GM19324 (cell line): ENCODE results near the gene KRTAP10-12.

ENCODE experiments used
- ATAC-seq: cut with Tn5 transposase; IDR thresholded peaks from one replicate; pipeline ENCODE4 v1.9.1; 2021; ENCODE audit warnings: mild to moderate bottlenecking, moderate library complexity; ENCODE audit not compliant: unreplicated experiment, low FRiP score

Gene KRTAP10-12

DNA sequence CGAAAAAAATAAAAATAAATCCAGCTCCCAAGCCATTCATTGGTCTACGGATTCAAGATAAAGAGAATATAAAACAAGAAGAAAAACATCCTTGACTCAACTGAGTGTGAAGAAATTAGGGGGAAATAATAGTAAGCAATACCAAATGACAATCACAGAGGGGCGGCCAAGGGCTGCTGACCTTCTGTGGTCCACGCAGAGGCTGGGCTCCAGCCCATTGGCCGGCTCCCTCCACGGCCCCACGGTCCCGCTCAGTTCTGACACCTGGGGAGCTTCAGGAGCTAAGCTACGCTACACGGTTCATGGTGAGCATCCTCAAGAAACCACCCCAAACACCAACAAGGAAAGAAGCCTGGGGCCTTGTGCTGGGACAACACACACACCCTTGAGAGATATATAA lies 400 bp upstream of the KRTAP10-12 start:
- no peak for ATAC-seq

DNA sequence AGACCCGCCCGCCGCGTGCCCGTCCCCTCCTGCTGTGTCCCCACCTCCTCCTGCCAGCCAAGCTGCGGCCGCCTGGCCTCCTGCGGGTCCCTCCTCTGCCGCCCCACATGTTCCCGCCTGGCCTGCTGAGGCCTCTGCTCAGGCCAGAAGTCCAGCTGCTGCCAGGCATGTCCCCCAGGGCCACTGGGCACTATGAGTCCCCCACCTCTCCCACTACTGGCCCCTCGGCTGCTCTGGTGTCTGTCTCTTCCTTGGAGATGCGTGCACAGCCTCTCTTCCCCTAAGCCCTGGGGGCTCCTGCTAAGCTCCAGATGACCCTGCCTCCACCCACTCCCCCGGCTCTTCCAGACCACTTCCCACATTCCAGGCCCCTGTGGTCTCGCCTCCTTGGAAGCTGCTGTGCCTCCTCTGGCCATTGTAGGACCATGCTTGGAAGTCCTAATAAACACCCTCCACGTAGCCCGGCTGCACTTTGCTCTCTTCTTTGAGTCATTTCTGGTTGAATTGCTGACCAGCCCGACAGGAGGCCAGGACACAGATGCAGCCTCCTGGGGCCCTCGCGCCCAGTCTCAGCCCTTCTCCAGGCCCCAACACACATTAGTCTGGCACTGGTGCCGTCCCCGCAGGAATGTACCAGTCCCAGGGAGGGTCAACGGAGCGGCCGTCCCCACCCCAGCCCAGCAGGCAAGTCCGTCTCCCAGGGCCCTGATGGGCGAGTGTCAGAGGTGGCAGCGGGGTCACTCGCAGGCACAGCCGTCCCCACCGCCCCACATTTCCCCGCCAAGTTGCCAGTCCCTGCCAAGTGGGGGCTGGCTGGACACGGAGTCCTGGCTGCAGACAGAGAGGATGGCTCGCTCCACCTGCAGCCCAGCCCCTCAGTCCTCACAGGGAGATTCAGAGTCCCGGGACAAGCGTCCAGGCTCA lies 1.1 kb downstream of the KRTAP10-12 start:
- no peak for ATAC-seq

DNA sequence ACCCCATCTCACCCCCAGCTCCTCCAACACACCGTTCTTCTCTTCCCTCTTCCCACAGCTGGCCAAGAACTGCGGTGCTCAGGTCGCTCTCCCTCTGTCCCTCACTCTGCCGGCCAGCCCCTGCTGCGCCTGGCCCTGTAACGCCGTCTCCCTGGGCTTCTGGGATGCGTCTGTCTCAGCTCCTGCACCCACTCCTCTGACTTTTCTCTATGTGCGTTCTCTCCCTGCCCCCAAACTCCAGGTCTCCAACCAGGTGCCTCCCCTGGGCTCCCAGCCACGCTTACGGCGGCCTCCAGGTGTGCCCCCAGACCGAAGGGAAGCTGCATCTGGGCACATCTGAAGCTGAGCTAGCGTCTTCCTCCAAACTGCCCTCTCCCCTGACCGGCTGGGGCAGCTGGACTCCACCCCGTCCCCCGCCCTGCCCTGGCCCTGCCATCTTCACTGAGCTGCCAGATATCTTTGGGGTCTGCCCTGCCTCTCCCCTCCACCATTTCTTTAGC lies 2.6 kb downstream of the KRTAP10-12 start:
- no peak for ATAC-seq

DNA sequence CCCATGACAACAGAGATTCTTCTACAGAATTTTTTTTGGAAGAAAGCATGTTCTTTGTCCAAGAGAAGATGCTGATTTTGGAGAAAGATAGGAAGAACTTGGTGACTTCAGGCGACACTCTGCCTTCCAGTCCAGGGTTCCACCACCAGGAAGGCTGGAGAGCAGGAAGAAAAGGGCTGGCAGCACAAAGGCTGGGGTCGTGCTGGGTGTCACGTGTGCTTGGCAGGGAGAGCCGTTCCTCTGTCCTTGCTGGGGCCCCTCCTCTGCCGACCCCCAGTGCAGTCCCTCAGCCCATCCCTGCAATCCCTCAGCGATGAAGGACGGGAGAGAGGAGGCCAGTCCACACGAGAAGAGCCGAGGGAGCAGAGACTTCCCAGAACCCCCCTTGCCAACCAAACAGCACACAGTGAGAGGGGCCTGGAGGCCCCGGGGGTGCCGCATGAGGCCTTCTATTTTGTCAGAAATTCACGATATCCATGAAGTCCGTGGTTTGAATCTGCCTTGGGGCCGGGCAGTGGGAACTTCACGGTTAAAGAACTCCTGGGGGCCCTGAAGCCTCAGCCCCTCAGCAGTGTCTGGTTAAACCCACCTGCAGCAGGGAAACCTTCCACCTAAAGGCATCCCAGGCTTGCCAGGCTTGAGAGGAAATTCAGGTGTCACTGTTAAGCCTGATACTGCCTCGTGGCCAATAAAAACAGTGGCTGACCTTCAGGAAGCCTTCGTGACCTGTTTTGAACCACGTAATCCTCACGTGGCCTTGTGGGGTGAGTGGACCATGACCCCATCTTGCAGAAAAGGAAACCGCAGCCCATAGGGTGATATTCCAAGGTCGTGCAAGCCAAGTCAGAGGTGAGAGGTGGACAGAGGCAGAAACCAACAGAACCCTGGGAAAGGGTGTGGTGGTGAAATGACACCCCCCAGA lies 3.4 kb downstream of the KRTAP10-12 start:
- ATAC-seq, result no peak

DNA sequence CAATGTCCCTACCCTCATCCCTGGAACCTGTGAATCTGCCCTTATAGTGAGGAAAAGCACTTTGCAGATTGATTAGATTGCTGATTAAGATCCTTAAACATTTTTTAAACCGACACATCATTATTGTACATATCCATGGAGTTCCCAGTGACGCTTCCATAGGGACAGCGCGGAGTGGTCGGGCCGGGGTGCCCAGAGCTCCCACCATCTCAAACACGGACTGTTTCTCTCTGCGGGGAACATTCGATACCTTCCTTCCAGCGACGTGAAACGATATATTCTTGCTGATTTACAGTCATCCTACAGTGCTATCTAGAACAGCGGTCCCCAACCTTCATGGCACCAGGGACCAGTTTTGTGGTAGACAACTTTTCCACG lies 4.0 kb downstream of the KRTAP10-12 start:
- no peak for ATAC-seq

- no peak for ATAC-seq
Measured at GRCh38 chr21:44701541-44701940, 4.6 kb downstream of the KRTAP10-12 start.

- no peak for ATAC-seq
Measured at GRCh38 chr21:44702111-44702972, 5.4 kb downstream of the KRTAP10-12 start.

GRCh38 chr21:44702973-44703730 lies 6.2 kb downstream of the KRTAP10-12 start:
- ATAC-seq, result no peak

DNA sequence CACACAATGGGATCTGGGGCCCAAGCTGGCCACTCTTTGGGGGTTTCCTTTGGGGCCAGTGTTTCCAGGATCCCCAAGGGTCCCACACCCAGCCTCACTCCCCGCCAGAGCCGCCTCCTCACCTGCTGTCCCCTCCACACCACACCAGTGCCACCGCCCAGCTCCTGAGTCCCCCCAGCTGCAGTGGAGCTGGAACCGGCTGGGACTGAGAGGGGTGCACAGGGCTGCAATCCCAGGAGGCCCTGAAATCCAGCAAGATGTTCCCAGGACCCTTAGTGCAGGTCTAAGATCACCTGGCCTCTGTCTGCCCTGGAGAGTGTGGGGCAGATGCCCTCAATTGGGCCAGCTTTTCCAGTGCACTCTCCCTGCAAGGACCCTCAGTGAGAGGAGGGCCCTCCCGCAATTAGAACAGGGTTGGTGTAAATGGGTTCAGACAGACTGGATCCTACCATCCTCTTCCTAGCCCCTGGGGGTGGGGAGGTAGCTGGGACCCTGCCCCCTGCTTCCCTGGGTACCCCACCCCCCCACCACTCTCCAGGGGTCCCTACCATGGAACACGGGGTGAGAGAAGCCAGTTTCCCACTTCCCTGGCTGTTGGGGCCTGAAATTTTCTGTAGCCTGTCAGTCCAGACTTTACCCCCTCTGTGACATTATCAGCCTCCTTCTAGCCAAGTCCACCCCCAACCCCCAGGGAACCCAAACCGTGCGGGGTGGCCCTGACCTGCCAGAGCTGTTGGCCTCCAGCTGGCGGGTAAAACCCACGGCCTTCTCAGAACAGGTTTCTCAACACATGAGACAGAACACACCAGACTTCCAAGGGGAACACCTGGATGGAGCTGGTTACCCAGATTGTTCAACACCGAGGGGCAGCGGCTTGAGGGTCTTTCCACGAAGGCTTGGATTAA lies 7.0 kb downstream of the KRTAP10-12 start:
- ATAC-seq, result no peak

DNA sequence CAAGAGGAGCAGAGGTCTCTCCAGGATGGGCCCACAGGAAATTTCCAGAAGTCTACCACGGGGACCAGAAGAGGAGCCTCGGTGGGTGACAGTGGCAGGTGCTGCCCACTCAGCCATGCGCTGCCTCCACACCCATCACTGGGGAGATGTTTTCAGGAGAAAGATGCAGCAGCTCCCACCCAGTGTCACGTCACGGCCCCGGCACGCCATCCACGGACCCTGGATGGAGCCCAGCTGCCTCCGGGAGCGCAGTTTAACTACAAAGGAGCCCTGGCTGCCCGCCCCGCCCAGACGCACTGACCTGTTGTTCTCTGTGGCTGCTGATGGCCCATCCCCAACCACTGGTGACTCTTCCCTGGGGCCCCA lies 7.6 kb downstream of the KRTAP10-12 start:
- ATAC-seq, result no peak

GRCh38 chr21:44706026-44706705 lies 9.2 kb downstream of the KRTAP10-12 start:
- ATAC-seq, result no peak

DNA sequence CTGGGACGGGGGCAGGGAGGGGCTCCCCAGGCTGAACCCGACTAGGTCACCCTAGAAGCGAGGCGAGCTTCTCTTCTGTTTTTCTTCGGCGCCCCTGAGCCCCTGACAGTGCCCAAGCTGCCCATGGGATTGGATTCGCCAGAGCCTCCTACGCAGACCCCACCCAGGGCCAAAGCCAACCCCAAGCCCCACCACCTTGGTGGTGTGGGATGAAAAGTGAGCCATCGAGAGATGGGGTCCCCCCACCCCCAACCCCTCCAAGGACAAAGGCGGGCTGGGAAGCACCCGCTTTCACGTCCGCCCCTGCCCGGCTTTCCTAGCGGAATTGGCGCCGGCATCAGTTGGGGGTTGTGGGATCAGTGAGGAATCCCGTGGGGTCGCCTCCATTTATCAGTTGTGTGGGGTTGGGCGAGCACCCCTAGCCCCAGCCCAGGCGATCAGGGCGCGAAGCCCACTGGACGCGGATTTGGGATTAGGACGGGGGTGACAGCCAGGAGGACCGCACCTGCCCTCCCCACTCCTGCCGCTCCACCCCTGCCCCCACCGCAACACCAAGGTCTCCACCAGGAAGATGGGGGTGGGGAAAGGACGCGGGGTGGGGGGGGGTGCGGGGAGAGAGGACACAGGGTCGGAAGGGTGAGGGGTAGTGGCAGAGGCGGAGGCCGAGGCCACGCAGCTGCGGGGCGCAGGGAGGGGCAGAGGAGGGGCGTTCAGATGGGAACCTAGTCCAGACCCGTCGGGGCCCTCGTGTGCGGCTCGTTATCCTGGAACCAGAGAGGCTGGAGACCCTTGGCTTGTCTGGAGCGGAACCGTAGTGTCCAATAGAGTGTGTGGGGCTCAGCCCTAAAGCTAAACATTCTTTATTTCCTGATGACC lies 10.0 kb downstream of the KRTAP10-12 start:
- no peak for ATAC-seq

DNA sequence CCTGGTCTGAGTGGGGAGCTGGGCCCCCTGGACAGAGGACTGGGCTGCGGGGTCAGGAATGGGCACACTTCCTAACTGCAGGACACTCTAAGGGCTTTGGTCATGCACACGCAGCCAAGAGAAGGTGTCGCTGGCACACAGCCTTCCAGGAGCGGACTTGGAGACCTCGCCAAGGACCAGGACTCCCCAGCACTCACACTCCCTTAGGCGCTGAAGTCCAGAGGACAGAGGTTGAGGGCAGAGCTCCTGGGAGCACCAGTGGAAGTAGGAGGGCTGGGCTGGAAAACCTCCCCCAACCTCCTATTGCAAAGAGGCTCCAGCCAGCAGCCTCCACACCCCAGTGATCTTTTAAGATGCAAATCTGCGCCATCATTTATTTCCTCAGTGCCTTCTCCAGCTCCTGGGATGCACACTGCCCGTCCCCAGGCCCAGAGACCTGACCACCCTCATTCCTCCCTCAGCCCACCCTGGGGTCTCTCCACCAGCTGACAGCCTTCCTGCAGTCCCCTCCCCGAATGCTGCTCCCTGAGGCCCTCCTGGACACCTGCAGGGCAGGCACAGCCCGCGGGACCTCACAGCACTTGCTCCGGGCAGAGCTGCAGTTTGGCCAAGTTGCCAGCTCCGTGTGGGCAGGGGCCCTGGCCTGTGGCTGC lies 11.4 kb downstream of the KRTAP10-12 start:
- no peak for ATAC-seq

DNA sequence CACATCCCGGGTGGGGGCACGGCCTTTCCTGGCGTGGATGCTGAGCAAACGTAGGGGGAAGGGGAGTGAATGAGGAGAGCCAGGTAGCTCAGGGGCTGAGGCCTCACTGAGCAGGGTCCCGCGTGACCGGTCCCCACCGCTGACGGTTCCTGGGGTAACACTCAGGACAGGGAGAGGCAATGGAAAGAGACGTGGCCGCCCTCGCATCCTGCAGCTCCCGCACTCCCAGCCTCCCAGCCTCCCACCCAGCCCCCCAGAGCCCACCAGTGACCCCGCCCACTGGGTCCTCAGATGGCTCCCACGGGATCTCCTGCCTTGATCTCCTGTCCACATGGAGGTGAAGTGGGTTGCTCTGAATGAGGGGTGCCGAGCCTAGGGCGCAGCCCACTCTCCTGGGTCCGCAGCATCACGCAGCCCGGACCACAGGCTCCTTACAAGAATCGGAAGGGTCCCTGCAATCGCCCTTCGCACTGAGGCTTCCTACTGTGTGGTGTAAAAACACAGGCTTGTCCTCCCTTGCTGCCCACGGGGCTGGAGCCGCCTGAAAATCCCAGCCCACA lies 12.0 kb downstream of the KRTAP10-12 start:
- ATAC-seq, result no peak

GRCh38 chr21:44709426-44710293 lies 12.7 kb downstream of the KRTAP10-12 start:
- no peak for ATAC-seq
